ENCODE results near the gene DNAH8.
"Not testable (repeated sequence)": the region's sequence is repeated elsewhere in the genome, so short reads cannot be mapped to it uniquely, and the experiment has no call there.

Gene DNAH8

DNA sequence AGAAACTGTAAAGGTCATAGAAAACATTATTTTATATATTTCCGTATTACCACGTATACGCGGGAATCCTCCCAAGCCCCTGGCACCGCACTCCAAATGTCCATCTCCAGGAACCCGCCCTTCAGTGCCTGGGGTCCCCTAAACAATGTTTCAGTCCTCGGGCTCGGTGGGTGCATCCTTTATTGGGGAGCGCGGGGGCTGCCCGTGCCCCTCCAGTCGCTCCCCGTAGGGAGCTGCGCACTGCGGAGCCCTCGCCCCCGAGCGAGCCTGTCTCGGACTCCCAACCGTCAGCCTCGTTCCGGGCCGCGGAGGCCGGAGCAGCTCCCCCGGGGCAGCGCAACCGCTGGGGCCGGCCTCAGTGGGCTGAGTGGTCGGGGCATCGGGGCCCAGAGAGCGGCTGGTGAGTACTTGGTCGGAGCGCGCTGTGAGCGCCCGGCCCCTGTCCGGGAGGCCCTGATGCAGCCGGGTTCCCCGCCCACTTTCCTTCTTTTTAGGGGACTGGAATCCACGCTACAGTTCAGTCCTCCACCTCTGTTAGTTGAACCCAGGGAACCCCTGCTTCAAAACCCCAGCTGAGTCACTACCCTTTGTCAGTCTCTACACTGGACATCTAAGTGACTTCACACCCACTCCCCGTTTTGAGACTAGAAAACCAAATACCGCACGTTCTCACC lies at the start of gene DNAH8:
TSS of gene DNAH8 (plus strand) at position 296 of the 674 bp plus-strand sequence. CDS start 7,499 bp downstream, outside the sequence.
- peak; percentile 56 to 65 (median 65) for DNase-seq

GRCh38 chr6:38671885-38672467 lies 43.1 kb upstream of the DNAH8 start:
- peak; percentile 64 to 73 (median 68) for DNase-seq

DNA sequence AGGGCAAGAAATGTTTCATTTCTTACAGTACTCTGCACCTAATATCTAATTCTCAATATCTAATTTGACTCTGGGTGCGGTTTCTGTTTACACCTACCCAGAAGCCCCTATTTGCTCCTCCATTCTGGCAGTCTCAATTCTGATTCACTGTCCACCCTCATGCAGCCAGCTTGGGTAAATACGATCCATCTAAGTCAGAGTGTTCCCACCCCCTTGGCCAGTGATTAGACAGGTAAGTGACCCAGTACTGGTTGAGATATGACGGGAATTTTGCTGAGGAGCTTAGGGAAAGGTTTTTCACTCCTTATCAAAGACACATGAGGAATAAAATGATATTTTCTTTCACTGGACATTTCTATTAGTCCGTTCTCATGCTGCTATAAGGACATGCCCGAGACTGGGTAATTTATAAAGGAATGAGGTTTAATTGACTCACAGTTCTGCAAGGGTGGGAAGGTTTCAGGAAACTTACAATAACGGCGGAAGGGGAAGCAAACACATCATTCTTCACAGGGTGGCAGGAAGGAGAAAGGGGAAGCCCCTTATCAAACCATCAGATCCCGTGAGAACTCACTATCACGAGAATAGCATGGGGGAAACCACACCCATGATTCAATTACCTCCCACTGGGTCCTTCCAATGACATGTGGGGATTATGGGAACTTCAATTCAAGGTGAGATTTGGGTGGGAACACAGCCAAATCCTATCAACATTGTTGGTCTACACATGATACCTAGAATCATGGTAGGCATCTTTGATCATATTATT lies 41.5 kb upstream of the DNAH8 start:
- peak; percentile 63 to 74 (median 71) for DNase-seq

DNA sequence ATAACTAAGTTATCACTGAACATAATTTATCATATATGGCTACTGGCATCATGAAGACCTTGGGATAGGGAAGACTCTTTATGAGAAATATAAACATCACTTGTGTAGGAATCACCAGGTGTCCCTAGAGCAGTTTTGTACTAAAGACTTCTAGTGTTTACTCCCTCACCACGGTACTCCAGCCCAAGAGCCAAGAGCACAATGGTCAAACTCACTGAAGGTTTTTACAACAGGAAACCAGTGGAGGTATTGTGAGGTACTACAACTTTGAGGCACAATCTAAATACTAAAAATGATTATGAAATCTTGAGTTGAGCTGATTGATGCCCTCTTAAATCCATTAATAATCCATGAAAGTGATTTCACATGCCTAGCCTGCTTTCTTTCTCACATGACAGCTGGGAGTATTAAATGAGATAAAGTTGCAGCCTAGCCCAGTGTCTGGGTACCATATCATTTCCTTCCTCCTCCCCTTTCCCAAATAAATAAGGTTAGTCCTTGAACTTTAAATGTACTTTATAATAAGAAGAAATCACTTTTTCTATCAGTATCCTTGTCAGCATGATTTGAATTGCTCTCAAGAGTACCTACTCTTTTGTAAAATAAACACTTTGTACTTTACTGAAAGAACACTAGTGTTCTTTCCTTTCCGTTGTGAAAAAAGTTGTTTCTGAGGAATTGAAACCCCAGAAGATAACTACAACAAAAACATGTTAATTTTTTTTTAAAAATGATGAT lies 38.7 kb upstream of the DNAH8 start:
- no peak for DNase-seq

DNA sequence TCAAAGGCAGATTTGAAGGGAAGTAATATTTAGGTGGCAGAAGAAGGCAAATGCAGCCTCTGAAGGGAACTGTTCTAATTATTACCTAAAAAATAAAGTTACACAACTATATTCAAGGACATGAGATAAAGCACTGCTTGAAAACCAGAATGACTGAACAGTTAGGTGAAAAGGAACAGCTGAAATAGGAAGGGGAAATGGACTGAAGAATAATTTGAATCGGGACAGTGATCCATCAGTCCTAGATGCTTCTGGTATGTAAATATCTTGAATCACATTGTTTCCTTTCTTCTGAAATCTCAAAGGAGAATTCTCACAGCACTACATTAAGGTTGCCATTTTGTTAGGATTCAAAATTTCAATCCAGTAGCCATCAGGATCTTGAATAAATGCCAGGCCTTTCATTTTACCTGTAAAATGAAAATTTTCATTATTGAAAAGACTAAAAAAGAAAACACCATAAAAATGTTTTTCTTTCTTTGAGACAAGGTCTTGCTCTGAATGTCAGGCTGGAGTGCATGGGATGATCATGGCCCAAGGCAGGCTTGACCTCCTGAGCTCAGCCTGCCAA lies 38.1 kb upstream of the DNAH8 start:
- DNase-seq, result no peak

GRCh38 chr6:38678178-38678760 lies 36.8 kb upstream of the DNAH8 start:
- DNase-seq, result no peak

- no peak for DNase-seq
Observed at GRCh38 chr6:38679668-38680067, 35.4 kb upstream of the DNAH8 start.

- DNase-seq, result peak in 1 of 3 donors; percentile 7
Observed at GRCh38 chr6:38681850-38682249, 33.3 kb upstream of the DNAH8 start.

DNA sequence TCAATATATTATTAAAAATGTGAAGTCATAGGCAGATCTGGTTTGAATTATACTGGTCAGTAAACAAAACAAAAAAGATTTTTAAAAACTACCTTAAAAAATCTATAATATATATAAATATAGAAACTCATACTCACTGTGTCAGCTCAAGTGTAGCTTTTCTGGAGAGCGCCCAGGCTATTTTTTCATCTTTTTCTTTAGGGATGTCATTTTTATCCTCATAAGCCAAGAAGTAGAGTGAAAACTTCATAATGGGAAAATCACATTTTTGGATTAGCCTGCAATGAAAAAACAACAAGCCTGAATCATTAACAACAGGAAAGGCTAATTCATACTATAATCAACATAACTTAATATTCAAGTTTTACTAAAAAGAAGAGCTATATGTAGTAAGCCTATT lies 30.9 kb upstream of the DNAH8 start:
- DNase-seq, result no peak

DNA sequence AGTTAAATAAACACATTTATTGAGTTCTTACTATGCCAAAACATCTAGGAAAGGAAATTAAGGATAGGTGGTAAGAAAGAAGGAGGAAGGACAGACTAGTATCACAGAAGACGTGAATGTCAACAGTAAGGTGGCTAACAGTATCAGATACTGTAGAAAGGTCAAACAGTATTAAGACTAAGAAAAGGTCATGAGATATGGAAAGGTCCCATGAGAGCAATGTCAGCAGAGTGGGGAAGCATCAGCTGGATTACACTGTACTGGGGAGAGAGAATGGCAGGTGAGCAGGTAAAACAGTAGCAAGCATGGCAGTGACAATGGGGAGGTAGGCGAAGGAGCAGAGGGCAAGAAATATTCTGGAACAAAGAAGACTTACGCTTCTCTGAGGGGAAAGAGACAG lies 30.2 kb upstream of the DNAH8 start:
- no peak for DNase-seq

- DNase-seq, result no peak
Observed at GRCh38 chr6:38686270-38687042, 28.7 kb upstream of the DNAH8 start.

DNA sequence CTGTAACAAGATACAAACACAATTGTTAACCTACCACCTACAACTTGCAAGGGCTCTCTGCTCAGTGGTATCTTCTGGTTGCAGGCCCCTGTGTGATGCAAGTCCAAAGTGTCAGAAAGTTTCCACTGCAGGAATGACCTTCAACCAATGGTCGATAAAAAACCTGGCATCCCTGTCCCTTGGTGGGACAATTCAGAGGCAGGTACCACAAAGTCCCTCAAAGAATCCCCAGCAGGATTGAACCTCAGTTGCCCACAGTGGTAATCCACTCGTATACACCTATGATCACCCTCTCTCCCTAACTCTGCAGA lies 28.1 kb upstream of the DNAH8 start:
- no peak for DNase-seq

DNA sequence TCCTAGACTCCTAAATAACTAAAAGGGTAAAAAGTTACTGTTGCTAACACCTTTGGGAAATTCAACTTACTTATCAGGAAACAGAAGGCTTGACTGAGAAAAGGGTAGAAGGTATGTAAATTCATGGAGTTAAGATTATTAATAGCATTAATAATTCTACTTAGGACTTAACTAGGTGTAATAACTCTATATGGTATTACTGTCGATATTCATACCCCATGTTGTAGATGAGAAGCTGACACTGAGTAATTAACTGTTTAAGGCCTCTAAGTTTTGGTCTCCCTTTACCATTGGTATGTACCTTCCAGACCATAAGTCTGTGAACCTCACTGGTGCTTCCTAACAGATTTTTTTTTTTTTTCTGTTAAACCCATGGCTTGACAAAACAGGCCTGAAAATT lies 27.6 kb upstream of the DNAH8 start:
- DNase-seq, result no peak

DNA sequence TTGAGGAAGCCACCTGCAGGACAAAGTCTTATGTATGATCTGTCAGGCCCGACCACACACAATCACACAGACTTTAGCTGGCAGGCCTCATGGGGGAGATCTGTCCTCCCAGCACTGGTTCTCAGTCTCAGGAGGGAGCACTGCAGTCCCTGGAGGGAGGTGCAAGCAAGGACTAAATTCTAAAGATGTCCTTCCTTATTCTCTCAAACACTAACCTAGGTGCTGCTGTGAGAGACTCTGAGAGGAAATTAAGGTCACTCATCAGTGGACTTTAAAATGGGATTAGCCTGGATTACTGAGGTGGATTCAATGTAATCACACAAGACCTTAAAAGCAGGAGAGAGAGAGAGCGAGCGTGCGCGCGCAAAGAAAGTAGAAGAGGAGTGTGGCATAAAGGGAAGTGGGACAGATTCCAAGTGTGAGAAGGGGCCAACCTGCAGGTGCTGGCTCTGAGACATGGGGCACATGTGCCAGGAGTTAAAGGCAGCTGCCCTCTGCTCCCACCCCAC lies 26.5 kb upstream of the DNAH8 start:
- DNase-seq, result peak in 1 of 3 donors; percentile 7

- no peak for DNase-seq
Observed at GRCh38 chr6:38695227-38695900, 19.7 kb upstream of the DNAH8 start.

GRCh38 chr6:38695933-38696332 lies 19.2 kb upstream of the DNAH8 start:
- DNase-seq, result no peak

GRCh38 chr6:38696345-38696744 lies 18.8 kb upstream of the DNAH8 start:
- DNase-seq, result no peak

- no peak for DNase-seq
Observed at GRCh38 chr6:38697846-38698245, 17.3 kb upstream of the DNAH8 start.

GRCh38 chr6:38699702-38700101 lies 15.4 kb upstream of the DNAH8 start:
- DNase-seq, result not testable (repeated sequence)

DNA sequence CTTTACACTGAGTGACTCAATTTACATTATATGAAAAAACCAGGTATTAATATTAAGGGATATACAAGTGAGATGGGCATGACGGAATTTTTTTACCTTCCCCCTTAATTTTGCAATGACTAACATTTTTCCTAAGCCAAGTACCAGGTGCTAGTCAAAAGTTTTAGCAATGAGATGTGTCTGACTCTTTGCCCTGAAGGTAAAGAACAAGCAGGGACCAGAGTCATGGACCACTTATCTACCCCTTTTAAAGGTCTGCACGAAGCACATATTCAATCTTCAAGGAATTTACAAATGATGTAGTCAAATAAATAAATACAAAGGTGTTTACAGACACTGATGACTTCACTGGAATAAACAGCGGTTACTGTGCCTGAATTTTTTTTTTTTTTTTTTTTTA lies 13.6 kb upstream of the DNAH8 start:
- no peak for DNase-seq
